ENCODE results near the gene PPP2R5B. TPM values are rescaled to one million over a fixed set of nuclear protein-coding genes. Genes with fewer than 3 reads are reported as not detected.

PPP2R5B gene
- total RNA-seq, 4 donors from 2014 or later: 7.8 to 20.3 (median 12.4) TPM

- TF ChIP-seq CTCF (IDR thresholded peaks at IDR 0.05): peak in 1 of 3 donors; percentile 62
- DNase-seq (ENCODE audit: low spot score) (peak; percentile 90), ATAC-seq (ENCODE audit: low FRiP score) (peak; percentile 51)
Measured at GRCh38 chr11:64894070-64894811, 30.2 kb upstream of the PPP2R5B start.

GRCh38 chr11:64894812-64895452 is 29.6 kb upstream of the PPP2R5B start:
- TF ChIP-seq CTCF (IDR thresholded peaks at IDR 0.05): no peak
- no peak for ATAC-seq (ENCODE audit: low FRiP score)

GRCh38 chr11:64896448-64897022 is 28.0 kb upstream of the PPP2R5B start:
- ATAC-seq (ENCODE audit: low FRiP score) (no peak), DNase-seq (ENCODE audit: low spot score) (no peak)
- TF ChIP-seq CTCF (IDR thresholded peaks at IDR 0.05): no peak

More at GRCh38 chr11:64894812-64895452, 29.6 kb upstream of the PPP2R5B start:
- no peak for DNase-seq (ENCODE audit: low spot score)

- DNase-seq (ENCODE audit: low spot score) (no peak), ATAC-seq (ENCODE audit: low FRiP score) (no peak)
Measured at GRCh38 chr11:64897381-64898075, 27.0 kb upstream of the PPP2R5B start.

GRCh38 chr11:64898076-64898445 is 26.4 kb upstream of the PPP2R5B start:
- TF ChIP-seq CTCF (IDR thresholded peaks at IDR 0.05): no peak
- DNase-seq (ENCODE audit: low spot score) (no peak), ATAC-seq (ENCODE audit: low FRiP score) (no peak)

More at GRCh38 chr11:64897381-64898075, 27.0 kb upstream of the PPP2R5B start:
- no peak for TF ChIP-seq CTCF (IDR thresholded peaks at IDR 0.05)

GRCh38 chr11:64898541-64898940 is 25.9 kb upstream of the PPP2R5B start:
- no peak for TF ChIP-seq CTCF (IDR thresholded peaks at IDR 0.05)
- no peak for DNase-seq (ENCODE audit: low spot score)

More at GRCh38 chr11:64898541-64898940, 25.9 kb upstream of the PPP2R5B start:
- no peak for ATAC-seq (ENCODE audit: low FRiP score)
